ENCODE data around the gene DNAJC21.

DNA sequence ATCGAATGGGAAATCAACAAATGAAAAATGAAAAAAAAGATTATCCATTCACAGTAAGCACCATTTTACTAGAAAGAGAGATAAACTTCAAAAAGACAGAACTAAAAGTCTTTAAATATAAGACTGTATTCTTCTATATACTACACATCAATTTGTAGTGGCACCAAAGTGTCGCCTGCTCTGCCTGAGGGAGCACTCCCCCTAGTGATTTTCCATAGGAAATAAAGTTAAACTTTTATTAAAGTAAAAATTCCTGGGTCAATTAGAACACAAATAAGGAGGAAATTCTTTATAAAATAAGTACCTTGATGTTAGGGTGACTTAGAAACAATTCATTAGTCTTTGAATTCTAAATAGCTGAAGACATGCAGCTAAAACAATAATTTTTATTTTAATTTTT lies 23.8 kb upstream of the DNAJC21 start:
- TF ChIP-seq, protein P1, sequence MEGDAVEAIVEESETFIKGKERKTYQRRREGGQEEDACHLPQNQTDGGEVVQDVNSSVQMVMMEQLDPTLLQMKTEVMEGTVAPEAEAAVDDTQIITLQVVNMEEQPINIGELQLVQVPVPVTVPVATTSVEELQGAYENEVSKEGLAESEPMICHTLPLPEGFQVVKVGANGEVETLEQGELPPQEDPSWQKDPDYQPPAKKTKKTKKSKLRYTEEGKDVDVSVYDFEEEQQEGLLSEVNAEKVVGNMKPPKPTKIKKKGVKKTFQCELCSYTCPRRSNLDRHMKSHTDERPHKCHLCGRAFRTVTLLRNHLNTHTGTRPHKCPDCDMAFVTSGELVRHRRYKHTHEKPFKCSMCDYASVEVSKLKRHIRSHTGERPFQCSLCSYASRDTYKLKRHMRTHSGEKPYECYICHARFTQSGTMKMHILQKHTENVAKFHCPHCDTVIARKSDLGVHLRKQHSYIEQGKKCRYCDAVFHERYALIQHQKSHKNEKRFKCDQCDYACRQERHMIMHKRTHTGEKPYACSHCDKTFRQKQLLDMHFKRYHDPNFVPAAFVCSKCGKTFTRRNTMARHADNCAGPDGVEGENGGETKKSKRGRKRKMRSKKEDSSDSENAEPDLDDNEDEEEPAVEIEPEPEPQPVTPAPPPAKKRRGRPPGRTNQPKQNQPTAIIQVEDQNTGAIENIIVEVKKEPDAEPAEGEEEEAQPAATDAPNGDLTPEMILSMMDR (IDR thresholded peaks at IDR 0.05): peak in 1 of 6 experiments; percentile 38
- no peak for TF ChIP-seq POLR2A (IDR thresholded peaks at IDR 0.05)

Data from esophagus squamous epithelium (tissue), 4 donors.